Measurements from ENCODE around the gene PTPRK. TPM values are rescaled to one million over a fixed set of nuclear protein-coding genes. Genes with fewer than 3 reads are reported as not detected.

PTPRK gene
- total RNA-seq, 4 donors from 2014 or later: 7.3 to 22.9 (median 13.0) TPM

DNA sequence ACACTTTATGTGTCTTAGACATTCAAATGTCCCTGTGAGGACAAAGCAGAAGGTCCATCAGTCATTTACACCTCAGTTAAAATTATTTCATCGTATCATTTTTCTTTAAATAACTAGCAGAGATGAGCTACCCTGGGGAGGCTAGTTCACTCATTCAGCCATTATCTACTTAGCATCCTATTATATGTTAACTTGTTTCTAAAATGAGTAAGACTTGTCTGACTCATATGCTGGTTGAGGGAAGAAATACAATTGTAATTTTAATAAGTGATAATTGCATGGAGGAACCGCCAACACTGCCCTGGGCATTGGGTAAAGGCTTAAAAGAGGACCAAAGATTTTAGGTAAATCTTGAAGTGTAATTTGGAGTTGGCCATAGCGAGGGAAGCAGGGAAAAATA is 12.4 kb upstream of the PTPRK start:
- Histone ChIP-seq H3K4me1 (no peaks in the 10 kb centered on the region), H3K36me3 (no peaks in the 10 kb centered on the region), H3K27ac (no peak overlapping the region), H3K9me3 (no peaks in the 10 kb centered on the region), H3K4me3 (no peak overlapping the region), H3K27me3 (no peaks in the 10 kb centered on the region)
- in situ Hi-C loops (cut with MboI; ENCODE audit: low sequenced_read_pairs in 4 of 4): no loop called here
- intact Hi-C loops (cut with DNase I; ENCODE audit: low total_unique reads): no loop called here
- ATAC-seq (no peak), DNase-seq (no peak)
- TF ChIP-seq, protein P1, sequence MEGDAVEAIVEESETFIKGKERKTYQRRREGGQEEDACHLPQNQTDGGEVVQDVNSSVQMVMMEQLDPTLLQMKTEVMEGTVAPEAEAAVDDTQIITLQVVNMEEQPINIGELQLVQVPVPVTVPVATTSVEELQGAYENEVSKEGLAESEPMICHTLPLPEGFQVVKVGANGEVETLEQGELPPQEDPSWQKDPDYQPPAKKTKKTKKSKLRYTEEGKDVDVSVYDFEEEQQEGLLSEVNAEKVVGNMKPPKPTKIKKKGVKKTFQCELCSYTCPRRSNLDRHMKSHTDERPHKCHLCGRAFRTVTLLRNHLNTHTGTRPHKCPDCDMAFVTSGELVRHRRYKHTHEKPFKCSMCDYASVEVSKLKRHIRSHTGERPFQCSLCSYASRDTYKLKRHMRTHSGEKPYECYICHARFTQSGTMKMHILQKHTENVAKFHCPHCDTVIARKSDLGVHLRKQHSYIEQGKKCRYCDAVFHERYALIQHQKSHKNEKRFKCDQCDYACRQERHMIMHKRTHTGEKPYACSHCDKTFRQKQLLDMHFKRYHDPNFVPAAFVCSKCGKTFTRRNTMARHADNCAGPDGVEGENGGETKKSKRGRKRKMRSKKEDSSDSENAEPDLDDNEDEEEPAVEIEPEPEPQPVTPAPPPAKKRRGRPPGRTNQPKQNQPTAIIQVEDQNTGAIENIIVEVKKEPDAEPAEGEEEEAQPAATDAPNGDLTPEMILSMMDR (IDR thresholded peaks at IDR 0.05 in 4 of 5, conservative IDR thresholded peaks at IDR 0.05 in 1 of 5): no peak
- no peak for TF ChIP-seq POLR2A (IDR thresholded peaks at IDR 0.05)

DNA sequence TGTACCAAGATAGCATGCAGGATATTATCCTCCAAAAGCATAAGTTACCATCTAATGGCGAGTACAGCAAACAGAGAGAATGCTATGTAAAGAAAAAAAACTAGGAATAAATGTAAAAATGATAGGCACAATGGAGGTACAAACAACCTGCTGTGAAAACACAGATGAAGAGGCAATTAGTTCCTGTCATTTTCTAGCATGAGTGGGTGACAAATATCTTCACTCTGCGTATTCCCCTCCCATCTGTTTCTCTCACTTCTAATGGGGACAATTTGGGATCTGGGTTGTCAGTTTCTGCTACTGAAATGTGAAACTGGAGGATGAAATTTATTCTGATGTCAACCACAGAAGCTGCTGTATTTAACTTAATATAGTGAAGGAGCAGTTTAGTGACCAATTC is 11.7 kb upstream of the PTPRK start:
- intact Hi-C loops (cut with DNase I; ENCODE audit: low total_unique reads): no loop called here
- Histone ChIP-seq H3K36me3 (no peaks in the 10 kb centered on the region), H3K4me1 (no peaks in the 10 kb centered on the region), H3K27me3 (no peaks in the 10 kb centered on the region), H3K27ac (no peak overlapping the region), H3K9me3 (no peaks in the 10 kb centered on the region), H3K4me3 (no peak overlapping the region)
- in situ Hi-C loops (cut with MboI; ENCODE audit: low sequenced_read_pairs in 4 of 4): no loop called here
- no peak for DNase-seq
- ATAC-seq: no peak
- TF ChIP-seq POLR2A (IDR thresholded peaks at IDR 0.05): no peak
- TF ChIP-seq, protein P1 (IDR thresholded peaks at IDR 0.05 in 4 of 5, conservative IDR thresholded peaks at IDR 0.05 in 1 of 5): no peak

DNA sequence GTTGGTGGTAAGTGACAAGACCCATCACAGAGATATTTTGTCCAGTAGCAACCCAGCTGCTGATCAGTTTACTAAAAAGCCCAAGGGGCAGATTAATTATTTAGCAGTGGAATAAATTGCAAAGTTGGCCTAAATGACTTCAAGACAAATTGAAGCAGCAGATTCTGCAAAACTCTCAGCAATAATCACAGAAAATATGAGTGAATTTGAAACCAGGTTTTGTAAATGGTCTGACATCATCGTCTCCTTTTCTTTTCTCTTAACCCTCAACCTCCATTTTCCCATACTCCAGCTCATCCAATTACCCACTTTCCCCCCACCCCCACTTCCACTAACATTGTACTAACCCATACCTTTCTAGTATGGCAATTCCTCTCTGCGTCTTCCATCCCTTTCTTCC is 11.3 kb upstream of the PTPRK start:
- intact Hi-C loops (cut with DNase I; ENCODE audit: low total_unique reads): no loop called here
- in situ Hi-C loops (cut with MboI; ENCODE audit: low sequenced_read_pairs in 4 of 4): no loop called here
- no peaks in the 10 kb centered on the region for H3K36me3 ChIP-seq
- no peak for DNase-seq
- no peaks in the 10 kb centered on the region for H3K9me3 ChIP-seq
- H3K27me3 ChIP-seq: no peaks in the 10 kb centered on the region
- no peak overlapping the region for H3K4me3 ChIP-seq
- TF ChIP-seq POLR2A (IDR thresholded peaks at IDR 0.05): no peak
- TF ChIP-seq, protein P1 (IDR thresholded peaks at IDR 0.05 in 4 of 5, conservative IDR thresholded peaks at IDR 0.05 in 1 of 5): no peak
- no peaks in the 10 kb centered on the region for H3K4me1 ChIP-seq
- H3K27ac ChIP-seq: no peak overlapping the region
- ATAC-seq: no peak

DNA sequence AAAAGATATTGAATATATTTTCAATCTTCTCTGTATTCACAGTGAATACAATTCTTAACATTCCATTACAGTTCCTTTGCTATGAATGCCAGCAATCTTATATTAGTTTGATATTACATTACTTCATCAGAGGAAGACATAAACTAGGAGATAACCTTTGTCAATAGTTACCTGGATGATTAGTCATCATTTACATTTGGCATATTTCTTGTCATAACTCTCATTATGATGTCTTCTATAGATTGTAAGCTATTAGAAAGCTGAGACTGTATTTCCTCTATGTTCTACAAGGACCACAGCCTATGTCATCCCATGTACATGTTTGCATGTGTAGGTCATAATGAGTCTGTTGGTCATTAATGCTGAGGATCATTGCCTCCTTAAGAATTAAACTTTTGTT is 7.8 kb upstream of the PTPRK start:
- H3K36me3 ChIP-seq: no peaks in the 10 kb centered on the region
- in situ Hi-C loops (cut with MboI; ENCODE audit: low sequenced_read_pairs in 4 of 4): no loop called here
- H3K4me1 ChIP-seq: no peaks in the 10 kb centered on the region
- ATAC-seq (no peak), DNase-seq (no peak)
- H3K9me3 ChIP-seq: no peaks in the 10 kb centered on the region
- no peak overlapping the region for H3K27ac ChIP-seq
- TF ChIP-seq POLR2A (IDR thresholded peaks at IDR 0.05): no peak
- TF ChIP-seq, protein P1 (IDR thresholded peaks at IDR 0.05 in 4 of 5, conservative IDR thresholded peaks at IDR 0.05 in 1 of 5): no peak
- H3K4me3 ChIP-seq: no peak overlapping the region
- no peaks in the 10 kb centered on the region for H3K27me3 ChIP-seq
- intact Hi-C loops (cut with DNase I; ENCODE audit: low total_unique reads): no loop called here

DNA sequence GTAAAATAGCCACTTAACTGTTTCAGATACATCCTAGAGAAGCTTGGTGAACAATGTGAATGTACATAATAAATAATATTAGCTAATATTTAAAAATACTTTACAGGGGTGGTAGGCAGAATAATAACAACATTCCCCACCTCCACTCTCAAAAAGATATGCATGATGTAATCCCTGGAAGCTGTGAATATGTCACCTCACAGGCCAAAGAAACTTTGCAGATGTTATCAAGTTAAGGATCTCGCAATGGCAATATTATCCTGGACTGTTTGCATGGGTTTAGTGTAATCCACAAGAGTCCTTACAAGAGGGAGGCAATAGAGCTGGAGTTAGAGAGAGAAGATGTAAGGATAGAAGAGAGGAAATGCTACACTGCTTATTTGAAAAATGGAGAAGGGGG is 7.0 kb upstream of the PTPRK start:
- Histone ChIP-seq H3K27me3 (no peaks in the 10 kb centered on the region), H3K4me3 (no peak overlapping the region), H3K27ac (no peak overlapping the region), H3K36me3 (no peaks in the 10 kb centered on the region), H3K9me3 (no peaks in the 10 kb centered on the region), H3K4me1 (no peaks in the 10 kb centered on the region)
- DNase-seq (no peak), ATAC-seq (no peak)
- TF ChIP-seq POLR2A (IDR thresholded peaks at IDR 0.05): no peak
- TF ChIP-seq, protein P1 (IDR thresholded peaks at IDR 0.05 in 4 of 5, conservative IDR thresholded peaks at IDR 0.05 in 1 of 5): no peak
- in situ Hi-C loops (cut with MboI; ENCODE audit: low sequenced_read_pairs in 4 of 4) (no loop called here), intact Hi-C loops (cut with DNase I; ENCODE audit: low total_unique reads) (no loop called here)
